ENCODE results near the gene PHKA2.

Gene PHKA2

DNA sequence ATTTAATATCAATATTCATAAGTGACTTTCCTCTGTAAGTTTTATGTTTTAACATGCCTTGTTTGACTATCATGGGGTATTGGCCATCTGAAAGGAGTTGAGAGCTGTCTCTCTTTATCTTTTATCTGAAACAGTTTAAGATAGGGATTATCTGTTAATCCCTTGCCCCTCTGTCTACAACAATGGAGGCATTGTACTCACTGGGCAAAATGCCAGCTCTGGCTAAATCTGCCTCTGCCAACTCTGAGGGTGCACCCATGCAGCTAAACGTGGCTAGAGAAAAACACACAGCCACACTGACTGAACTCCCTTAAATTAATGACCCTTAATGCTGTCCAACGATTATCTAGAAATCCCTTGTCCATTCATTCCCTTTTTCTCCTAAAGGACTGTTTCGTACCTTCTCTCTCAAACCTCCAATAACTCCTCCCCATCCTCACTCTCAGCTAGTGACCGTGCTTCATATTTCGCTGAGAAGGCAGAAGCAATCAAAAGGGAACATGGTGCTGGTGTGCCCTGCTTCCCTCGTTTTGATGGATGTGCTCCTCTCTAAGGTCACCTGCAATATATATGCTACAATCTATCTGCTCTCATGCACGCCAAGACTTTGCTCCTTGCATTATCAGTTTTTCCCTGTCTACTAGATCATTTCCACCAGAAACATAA is 10.3 kb downstream of the PHKA2 start:
- DNase-seq: no peak

GRCh38 chrX:18971506-18971905 is 12.4 kb downstream of the PHKA2 start:
- no peak for DNase-seq

DNA sequence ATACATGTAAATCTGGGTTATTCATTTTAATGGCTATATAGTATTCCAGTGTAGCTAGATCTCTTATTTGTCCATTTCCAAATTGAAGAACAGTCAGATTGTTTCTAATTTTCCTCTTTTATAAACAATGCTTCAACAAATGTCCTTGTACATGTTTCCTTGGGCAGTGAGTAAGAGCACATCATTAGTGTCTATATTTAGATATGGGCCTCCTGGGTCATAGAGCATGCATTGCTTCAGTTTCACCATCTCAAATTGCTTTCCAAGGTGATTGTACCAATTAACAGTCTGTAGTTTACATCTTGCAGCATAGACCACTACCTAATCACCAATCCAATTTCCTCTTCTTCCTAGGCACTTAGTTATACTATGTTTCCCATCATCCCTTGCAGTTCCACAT is 13.4 kb downstream of the PHKA2 start:
- no peak for DNase-seq

DNA sequence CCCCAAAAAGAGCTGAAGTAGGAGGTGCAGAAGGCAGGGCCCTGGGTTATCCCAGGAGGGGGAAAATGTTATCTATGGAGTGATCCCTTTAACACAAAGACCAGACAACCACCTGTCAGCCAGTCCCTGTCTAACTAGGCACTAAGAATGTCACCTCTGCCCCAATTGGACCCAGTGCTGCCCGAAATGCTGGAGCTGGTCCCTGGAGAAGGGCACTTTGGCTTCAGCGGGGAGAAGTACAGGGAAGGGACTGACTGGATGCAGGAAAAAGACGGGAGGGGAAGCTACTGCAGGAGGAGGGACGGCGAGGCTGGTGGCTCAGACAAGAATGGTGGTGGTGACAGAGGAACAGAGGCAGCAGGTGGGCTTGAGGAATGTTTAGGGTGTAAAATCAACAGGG is 17.3 kb downstream of the PHKA2 start:
- DNase-seq: no peak

DNA sequence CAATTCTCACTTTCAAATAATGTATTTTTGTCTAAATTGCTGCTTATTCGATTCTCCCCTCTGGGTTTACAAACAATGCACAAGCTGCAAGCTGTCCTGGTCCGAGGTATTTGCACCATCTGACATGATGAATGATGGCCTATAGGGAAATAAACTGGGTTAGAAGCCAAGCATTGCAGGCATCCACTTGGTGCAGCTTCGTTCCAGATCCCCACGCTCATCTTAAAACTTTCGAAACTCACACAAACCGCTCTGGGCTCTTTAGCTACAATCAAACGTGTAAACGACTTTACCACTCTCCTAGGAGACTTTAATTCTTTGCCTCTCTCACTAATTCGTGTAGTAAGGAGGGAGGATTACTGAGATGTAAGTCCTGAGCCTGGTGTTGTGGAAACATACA is 19.0 kb downstream of the PHKA2 start:
- no peak for DNase-seq

GRCh38 chrX:18964026-18964425 is 19.9 kb downstream of the PHKA2 start:
- no peak for DNase-seq

DNA sequence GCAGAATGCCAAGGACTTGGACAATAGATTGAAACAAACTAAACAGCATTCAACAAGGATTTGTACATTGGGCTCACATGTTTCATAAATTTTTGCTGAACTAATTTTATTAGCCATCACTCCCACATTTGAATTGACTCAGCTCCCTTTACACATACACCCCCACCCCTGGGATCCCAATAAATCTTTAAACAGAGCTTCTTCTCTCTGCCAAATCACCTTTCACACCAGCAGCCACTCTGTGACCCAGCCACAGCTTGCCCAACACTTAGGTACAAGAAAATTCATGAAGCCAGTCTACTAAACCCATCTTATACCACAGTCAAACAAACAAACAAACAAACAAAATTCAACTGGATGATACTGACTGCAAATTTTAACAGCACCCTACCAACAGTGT is 21.6 kb downstream of the PHKA2 start:
- no peak for DNase-seq

- no peak for DNase-seq
These were observed 22.2 kb downstream of the PHKA2 start for GRCh38 chrX:18961686-18962085.

DNA sequence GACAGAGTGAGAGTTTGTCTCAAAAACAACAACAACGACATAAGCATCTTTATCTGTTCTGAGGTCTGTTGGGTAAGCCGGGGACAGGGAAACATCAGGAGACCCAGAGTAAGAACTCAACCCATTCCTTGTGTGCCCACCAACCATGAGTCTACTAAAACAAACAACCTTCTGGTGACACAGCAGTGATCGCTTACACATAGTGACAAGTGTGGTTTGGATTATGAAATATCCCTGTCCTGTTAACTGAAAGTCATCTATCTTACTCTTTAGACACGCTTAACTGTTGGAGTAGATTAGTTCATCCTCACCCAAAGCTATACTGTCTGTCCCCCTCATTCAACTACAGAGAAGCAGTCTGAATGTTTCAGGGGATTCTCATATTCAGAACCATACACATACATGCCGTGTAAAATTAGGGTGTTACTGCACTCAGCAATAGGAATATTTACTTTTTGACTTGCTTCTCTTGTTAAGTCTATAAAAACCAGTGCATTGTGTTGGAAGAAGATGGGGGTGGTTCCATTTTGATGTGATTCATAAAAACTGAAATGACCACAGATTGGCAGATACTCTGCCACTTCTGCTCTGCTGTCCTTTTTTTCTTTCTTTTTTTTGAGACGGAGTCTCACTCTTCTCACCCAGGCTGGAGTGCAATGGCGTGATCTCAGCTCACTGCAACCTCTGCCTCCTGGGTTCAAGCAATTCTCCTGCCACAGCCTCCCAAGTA is 27.4 kb downstream of the PHKA2 start:
- no peak for DNase-seq

- no peak for DNase-seq
These were observed 28.2 kb downstream of the PHKA2 start for GRCh38 chrX:18955676-18956075.

DNA sequence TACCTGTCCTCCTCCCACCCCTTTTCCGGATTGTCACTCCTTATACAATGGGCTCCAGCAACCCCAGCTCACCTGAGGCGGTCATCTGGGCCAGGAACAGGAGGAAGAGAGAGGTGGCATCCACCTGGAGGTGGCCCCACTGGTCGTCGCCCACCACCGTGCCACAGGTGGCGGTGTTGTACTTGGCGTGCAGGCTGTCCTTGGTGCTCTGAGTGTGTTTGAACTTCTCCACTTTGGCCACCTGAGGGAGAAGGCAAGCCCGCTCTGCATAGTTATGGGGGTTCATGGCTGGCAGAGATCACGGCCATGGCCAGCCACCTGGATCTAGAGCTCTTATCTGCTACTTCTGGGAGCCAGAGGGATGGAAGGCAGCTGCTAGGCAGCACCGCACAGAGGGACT is 32.9 kb downstream of the PHKA2 start:
- DNase-seq: no peak

- no peak for DNase-seq
These were observed 34.0 kb downstream of the PHKA2 start for GRCh38 chrX:18949944-18950301.

DNA sequence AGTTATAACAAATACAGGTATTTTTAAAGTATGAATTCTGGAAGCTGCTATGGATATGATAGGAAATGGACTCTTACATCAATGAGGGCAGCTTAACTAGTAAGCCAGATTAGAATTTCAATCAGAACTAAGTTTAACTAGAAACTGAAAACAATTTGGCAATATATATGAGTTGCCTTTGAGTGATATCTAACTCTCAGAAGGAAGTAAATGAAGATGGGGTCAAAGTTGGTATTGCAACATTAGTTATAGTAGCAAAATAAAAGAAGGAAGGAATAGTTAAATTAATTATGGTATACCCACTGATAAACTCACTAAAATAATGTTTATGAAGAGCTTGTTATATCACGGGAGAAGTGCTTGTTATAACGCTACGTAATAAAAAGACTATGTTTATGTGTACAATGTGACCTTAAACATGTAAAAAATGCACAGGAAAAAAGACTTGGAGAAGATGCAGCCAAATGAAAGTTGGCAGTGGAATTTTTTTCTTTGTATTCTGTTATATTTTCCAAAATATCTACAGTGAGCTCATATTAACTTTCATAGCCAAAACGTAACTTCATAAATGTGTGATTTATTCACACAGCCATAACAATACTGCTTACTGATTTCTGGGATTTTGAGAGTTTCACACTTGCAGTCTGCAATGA is 34.5 kb downstream of the PHKA2 start:
- no peak for DNase-seq

- DNase-seq: no peak
These were observed 37.3 kb downstream of the PHKA2 start for GRCh38 chrX:18946611-18947010.

GRCh38 chrX:18946157-18946556 is 37.8 kb downstream of the PHKA2 start:
- DNase-seq: no peak

DNA sequence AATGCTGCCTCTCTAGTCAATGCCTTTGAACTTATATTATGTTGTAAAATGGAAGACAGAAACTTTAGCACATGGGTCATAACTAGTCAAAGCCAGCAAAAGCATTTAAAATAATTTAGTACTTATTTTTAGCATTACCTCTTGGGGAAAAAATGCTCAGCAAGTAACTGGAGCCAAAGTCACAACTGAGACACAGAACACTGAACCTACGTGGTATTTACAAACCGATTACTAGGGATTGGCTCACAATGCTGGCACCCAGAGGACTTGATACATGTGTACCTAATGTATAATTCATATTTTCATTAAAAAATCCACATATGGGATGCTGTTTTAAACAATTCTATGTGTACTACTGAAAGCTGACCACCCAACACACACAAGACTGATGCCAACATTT is 38.4 kb downstream of the PHKA2 start:
- DNase-seq: no peak

DNA sequence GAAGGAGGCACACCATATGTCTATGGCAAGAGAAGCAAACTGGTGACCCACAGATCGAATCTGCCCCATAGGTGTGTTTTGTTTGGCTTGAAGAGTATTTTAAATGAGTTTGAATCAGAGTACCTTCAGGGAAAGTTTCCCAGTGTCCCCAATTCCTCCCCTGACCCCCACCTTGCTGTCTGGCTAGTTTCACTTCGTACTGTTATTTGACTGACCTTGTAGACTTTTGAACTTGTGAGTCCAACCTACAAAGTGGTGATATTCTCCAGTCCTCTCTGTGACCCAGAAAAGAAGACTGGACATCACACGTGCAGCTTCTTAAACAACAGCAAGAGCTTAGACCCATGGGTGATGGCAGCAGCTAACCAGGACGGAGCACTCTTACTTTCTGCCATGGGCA is 39.4 kb downstream of the PHKA2 start:
- no peak for DNase-seq

- no peak for DNase-seq
These were observed 42.0 kb downstream of the PHKA2 start for GRCh38 chrX:18941896-18942295.

- peak; percentile 52 for DNase-seq
These were observed 45.2 kb downstream of the PHKA2 start for GRCh38 chrX:18938710-18939109.

GRCh38 chrX:18937173-18937572 is 46.7 kb downstream of the PHKA2 start:
- DNase-seq: no peak

DNA sequence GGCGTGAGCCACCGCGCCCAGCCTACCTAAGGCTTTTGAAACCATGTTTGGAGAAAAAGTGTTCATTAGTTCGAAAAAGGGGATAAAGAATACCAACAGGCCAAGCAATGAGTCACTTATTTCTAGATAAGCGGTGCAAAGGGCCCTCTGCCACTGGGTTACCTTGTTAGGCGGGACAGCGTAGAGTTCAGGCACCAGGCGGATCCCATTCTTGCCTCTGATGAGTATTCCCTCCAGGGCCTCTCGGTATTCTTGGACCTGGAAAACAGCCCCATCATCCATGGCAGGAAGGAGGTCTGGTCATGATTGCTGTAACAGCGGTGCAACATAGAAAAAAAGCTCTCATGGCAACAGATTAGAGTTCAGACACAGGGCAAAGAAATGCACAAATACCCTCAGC is 48.0 kb downstream of the PHKA2 start:
- no peak for DNase-seq

DNA sequence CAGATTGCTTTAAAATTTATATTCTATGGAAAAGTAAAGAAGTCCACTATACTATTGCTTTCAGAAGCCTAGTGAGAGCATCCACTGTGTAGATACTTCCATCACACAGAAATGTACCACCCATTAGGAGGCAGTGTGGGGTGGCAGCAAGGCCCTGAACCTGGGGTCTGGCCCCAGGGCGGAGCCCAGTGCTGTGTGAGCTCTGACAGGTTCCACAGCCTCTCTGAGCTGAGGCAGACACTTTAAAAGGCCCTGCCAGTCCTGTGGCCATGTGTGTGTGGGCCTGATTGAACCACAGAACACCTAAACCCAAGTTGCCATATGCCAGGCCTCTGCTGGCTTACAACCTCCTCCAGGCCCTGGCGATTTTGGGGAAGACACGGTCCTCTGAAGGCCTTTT is 49.2 kb downstream of the PHKA2 start:
- DNase-seq: no peak

- no peak for DNase-seq
These were observed 50.3 kb downstream of the PHKA2 start for GRCh38 chrX:18933617-18934016.

- no peak for DNase-seq
These were observed 51.9 kb downstream of the PHKA2 start for GRCh38 chrX:18931972-18932371.

- DNase-seq: no peak
These were observed 54.1 kb downstream of the PHKA2 start for GRCh38 chrX:18929775-18930174.
